ENCODE data around the gene EHMT2. TPM values are rescaled to one million over a fixed set of nuclear protein-coding genes. Genes with fewer than 3 reads are reported as not detected.
"Not testable (repeated sequence)": the region's sequence is repeated elsewhere in the genome, so short reads cannot be mapped to it uniquely, and the experiment has no call there.

Gene EHMT2
- total and polyA plus RNA-seq, 2 donors (not counting 3 experiments of a cell fraction or from before 2014, with no cell fraction given), result 53.3 to 54.3 TPM

DNA sequence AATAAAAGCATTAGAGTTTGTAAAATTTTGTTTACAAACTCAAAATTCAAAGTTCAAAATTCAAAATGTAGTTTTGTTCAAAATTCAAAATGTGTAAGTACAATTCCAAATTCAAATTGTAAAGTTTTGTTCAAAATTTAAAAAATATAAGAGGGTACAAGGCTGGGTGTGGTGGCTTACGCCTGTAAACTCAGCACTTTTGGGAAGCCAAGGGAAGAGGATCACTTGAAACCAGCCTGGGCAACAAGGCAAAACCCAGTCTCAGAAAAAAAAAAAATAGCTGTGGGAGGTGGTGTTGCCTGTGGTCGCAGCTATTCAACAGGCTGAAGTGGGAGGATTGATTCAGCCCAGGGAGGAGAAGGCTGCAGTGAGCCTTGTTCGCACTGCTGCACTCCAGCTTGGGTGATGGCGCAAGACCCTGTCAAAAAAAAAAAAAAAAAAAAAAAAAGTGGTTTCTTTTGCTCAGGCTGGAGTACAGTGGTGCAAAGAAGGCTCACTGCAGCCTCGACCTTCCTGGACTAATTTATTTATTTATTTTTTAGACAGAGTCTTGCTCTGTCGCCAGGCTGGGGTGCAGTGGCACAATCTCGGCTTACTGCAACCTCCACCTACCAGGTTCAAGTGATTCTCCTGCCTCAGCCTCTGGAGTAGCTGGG, 9.8 kb upstream of the EHMT2 start:
- H4K20me1 ChIP-seq (replicated peaks; ENCODE audit: control insufficient read depth, extremely low read depth, insufficient read depth, low read length), result no peaks in the 10 kb centered on the region
- POLR2A ChIA-PET, result interaction anchor here (0.7 kb wide), 2 partner anchors 25 to 38 kb away, joined by 3 to 11 read pairs; no protein-coding TSS in a partner anchor
- H3K9ac ChIP-seq (replicated peaks; ENCODE audit: extremely low read depth, insufficient read depth, low read length), result no peak overlapping the region
- H2AFZ ChIP-seq (ENCODE audit: low read depth, low read length), result no peak overlapping the region
- no TSS peak for BruUV-seq (replicated peaks)
- FAIRE-seq (no peak), DNase-seq (ENCODE audit: low read depth, low spot score) (no peak)
- no peaks in the 10 kb centered on the region for H3K9me3 ChIP-seq (replicated peaks; ENCODE audit: control insufficient read depth, insufficient read depth, low read length)
- H3K4me2 ChIP-seq (ENCODE audit: insufficient read depth, low read length), result no peak overlapping the region
- H3K4me1 ChIP-seq (ENCODE audit: control insufficient read depth, extremely low read depth, insufficient read depth, low read length), result peaks cover 3% of the 10 kb centered on the region
- no peak overlapping the region for H3K27ac ChIP-seq (ENCODE audit: insufficient read depth, low read depth, low read length)
- CTCF ChIA-PET, result interaction anchor here (0.7 to 1.4 kb wide), 3 partner anchors 11 to 1366 kb away, joined by 3 to 4 read pairs (median 3); no protein-coding TSS in a partner anchor
- TF ChIP-seq, protein P1, sequence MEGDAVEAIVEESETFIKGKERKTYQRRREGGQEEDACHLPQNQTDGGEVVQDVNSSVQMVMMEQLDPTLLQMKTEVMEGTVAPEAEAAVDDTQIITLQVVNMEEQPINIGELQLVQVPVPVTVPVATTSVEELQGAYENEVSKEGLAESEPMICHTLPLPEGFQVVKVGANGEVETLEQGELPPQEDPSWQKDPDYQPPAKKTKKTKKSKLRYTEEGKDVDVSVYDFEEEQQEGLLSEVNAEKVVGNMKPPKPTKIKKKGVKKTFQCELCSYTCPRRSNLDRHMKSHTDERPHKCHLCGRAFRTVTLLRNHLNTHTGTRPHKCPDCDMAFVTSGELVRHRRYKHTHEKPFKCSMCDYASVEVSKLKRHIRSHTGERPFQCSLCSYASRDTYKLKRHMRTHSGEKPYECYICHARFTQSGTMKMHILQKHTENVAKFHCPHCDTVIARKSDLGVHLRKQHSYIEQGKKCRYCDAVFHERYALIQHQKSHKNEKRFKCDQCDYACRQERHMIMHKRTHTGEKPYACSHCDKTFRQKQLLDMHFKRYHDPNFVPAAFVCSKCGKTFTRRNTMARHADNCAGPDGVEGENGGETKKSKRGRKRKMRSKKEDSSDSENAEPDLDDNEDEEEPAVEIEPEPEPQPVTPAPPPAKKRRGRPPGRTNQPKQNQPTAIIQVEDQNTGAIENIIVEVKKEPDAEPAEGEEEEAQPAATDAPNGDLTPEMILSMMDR (IDR thresholded peaks at IDR 0.05; ENCODE audit: extremely low read depth in 1 of 2, insufficient read depth in 1 of 2, low read depth in 1 of 2, low read length in 2 of 2), result no peak
- TF ChIP-seq MYC (IDR thresholded peaks at IDR 0.05; ENCODE audit: low read depth, low read length) (no peak), POLR2AphosphoS5 (IDR thresholded peaks at IDR 0.05; ENCODE audit: insufficient read depth, low read depth, low read length) (no peak), FOS (IDR thresholded peaks at IDR 0.05; ENCODE audit: borderline replicate concordance, insufficient read depth, low read length) (no peak), GATA2 (IDR thresholded peaks at IDR 0.05; ENCODE audit: insufficient read depth, insufficient read length, low read depth, low read length) (no peak), JUN (IDR thresholded peaks at IDR 0.05; ENCODE audit: borderline replicate concordance, insufficient read depth, insufficient read length, low read depth) (no peak), POLR2A (IDR thresholded peaks at IDR 0.05; ENCODE audit: low read depth, low read length) (no peak), EZH2 (IDR thresholded peaks at IDR 0.05; ENCODE audit: borderline replicate concordance, low read depth, low read length, severe bottlenecking) (no peak)
- TF ChIP-seq, protein P2, sequence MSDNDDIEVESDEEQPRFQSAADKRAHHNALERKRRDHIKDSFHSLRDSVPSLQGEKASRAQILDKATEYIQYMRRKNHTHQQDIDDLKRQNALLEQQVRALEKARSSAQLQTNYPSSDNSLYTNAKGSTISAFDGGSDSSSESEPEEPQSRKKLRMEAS (IDR thresholded peaks at IDR 0.05; ENCODE audit: insufficient read depth, insufficient read length), result no peak
- no peak overlapping the region for H3K4me3 ChIP-seq (replicated peaks in 1 of 3; ENCODE audit: insufficient read depth in 1 of 3, low read depth in 1 of 3, low read length in 3 of 3)
- dilution Hi-C loops (cut with MboI; ENCODE audit: extremely low pct_ligation_motif_present, low sequenced_read_pairs), result no loop called here
- no peaks in the 10 kb centered on the region for H3K36me3 ChIP-seq (ENCODE audit: control insufficient read depth in 2 of 2, extremely low read depth in 1 of 2, insufficient read depth in 2 of 2, low read length in 2 of 2)
- no peaks in the 10 kb centered on the region for H3K79me2 ChIP-seq (ENCODE audit: control insufficient read depth, insufficient read depth, low read length)
- intact Hi-C loops (cut with micrococcal nuclease), result no loop called here
- H3K27me3 ChIP-seq (ENCODE audit: control insufficient read depth in 2 of 2, insufficient read depth in 2 of 2, low read length in 2 of 2), result peaks cover 5 to 12% of the 10 kb centered on the region in 2 experiments
- H3K9me1 ChIP-seq (replicated peaks; ENCODE audit: control insufficient read depth, extremely low read depth, insufficient read depth, low read length), result no peaks in the 10 kb centered on the region

DNA sequence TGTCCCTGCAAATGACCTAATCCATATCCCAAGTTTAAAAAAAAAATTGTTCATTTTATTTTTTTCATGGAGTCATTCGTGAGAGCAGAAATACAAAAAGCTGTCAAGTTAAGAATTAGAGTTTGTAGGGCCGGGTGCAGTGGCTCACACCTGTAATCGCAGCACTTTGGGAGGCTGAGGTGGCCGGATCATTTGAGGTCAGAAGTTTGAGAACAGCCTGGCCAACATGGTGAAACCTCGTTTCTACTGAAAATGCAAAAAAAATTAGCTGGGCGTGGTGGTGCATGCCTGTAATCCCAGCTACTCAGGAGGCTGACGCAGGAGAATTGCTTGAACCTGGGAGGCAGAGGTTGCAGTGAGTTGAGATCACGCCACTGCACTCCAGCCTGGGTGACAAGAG, 9.2 kb upstream of the EHMT2 start:
- POLR2A ChIA-PET; dilution Hi-C loops (cut with MboI; ENCODE audit: extremely low pct_ligation_motif_present, low sequenced_read_pairs): not testable (repeated sequence)

More for the DNA sequence above, 9.2 kb upstream of the EHMT2 start:
- H3K4me3 ChIP-seq (replicated peaks in 1 of 3; ENCODE audit: insufficient read depth in 1 of 3, low read depth in 1 of 3, low read length in 3 of 3); intact Hi-C loops (cut with micrococcal nuclease); H4K20me1 ChIP-seq (replicated peaks; ENCODE audit: control insufficient read depth, extremely low read depth, insufficient read depth, low read length); DNase-seq (ENCODE audit: low read depth, low spot score); H3K36me3 ChIP-seq (ENCODE audit: control insufficient read depth in 2 of 2, extremely low read depth in 1 of 2, insufficient read depth in 2 of 2, low read length in 2 of 2); FAIRE-seq; H3K27ac ChIP-seq (ENCODE audit: insufficient read depth, low read depth, low read length); H3K4me1 ChIP-seq (ENCODE audit: control insufficient read depth, extremely low read depth, insufficient read depth, low read length); H2AFZ ChIP-seq (ENCODE audit: low read depth, low read length); H3K9me1 ChIP-seq (replicated peaks; ENCODE audit: control insufficient read depth, extremely low read depth, insufficient read depth, low read length); H3K9me3 ChIP-seq (replicated peaks; ENCODE audit: control insufficient read depth, insufficient read depth, low read length); BruUV-seq (replicated peaks); H3K9ac ChIP-seq (replicated peaks; ENCODE audit: extremely low read depth, insufficient read depth, low read length); H3K4me2 ChIP-seq (ENCODE audit: insufficient read depth, low read length); H3K79me2 ChIP-seq (ENCODE audit: control insufficient read depth, insufficient read depth, low read length): not testable (repeated sequence)
- CTCF ChIA-PET, result interaction anchor here (0.7 to 1.5 kb wide), 2 partner anchors 46 to 1365 kb away, joined by 4 to 5 read pairs; no protein-coding TSS in a partner anchor
- H3K27me3 ChIP-seq (ENCODE audit: control insufficient read depth in 2 of 2, insufficient read depth in 2 of 2, low read length in 2 of 2), result peaks cover 5 to 12% of the 10 kb centered on the region in 2 experiments
